PC-9 (cell line): Measurements from ENCODE around the gene TXNDC2. TPM values are rescaled to one million over a fixed set of nuclear protein-coding genes. Genes with fewer than 3 reads are reported as not detected.

Experiments
- BruUV-seq: library from RNA; stranded (reverse); fragments of 400-500 nt; replicated peaks from 2 replicates; lab custom pipeline; 2021; lab: Mats Ljungman, UMichigan
- CTCF ChIA-PET: fragments of 300-600 bp; sonication (Branson Sonifier 250); formaldehyde crosslinking; loops from one replicate; lab custom pipeline; 2022; ENCODE audit warnings: antibody characterized with exemption; lab: Charles Lee
- POLR2A ChIA-PET: fragments of 300-600 bp; sonication (Branson Sonifier 250); formaldehyde crosslinking; loops from one replicate; lab custom pipeline; 2022; ENCODE audit warnings: antibody characterized with exemption; ENCODE audit not compliant: unreplicated experiment; lab: Charles Lee
- DNase-seq, 2 experiments: peaks; one replicate each; pipeline versions ENCODE4 v3.0.0 to v3.0.0-alpha.2; 2015 to 2022; ENCODE audit warnings: mixed read lengths in 1 of 2
- H2AFZ ChIP-seq: fragments of 200-600 bp; sonication (generic); 2 replicates; pipeline ENCODE4 v1.8.1; 2017; ENCODE audit warnings: antibody characterized with exemption
- H3F3A ChIP-seq: fragments of 200-600 bp; sonication (generic); 2 replicates; pipeline ENCODE4 v1.8.1; 2017; ENCODE audit warnings: antibody characterized with exemption, mild to moderate bottlenecking, low read depth; ENCODE audit not compliant: insufficient read depth
- H3K27ac ChIP-seq: fragments of 200-600 bp; sonication (generic); 2 replicates; pipeline ENCODE4 v1.6.1; 2016; ENCODE audit warnings: mixed run types
- H3K27me3 ChIP-seq: fragments of 200-600 bp; sonication (generic); 2 replicates; pipeline ENCODE4 v1.6.1; 2016; ENCODE audit warnings: low read depth, mixed run types; ENCODE audit not compliant: insufficient read depth
- H3K36me3 ChIP-seq: fragments of 200-600 bp; sonication (generic); 2 replicates; pipeline ENCODE4 v1.6.1; 2016; ENCODE audit warnings: low read depth, mixed run types
- H3K4me1 ChIP-seq: fragments of 200-600 bp; sonication (generic); replicated peaks from 2 replicates; pipeline ENCODE4 v1.6.1; 2016; ENCODE audit warnings: mixed run types; ENCODE audit not compliant: insufficient read depth
- H3K4me2 ChIP-seq: fragments of 200-600 bp; sonication (generic); 2 replicates; pipeline ENCODE4 v1.6.1; 2017; ENCODE audit warnings: mixed run types
- H3K4me3 ChIP-seq: fragments of 200-600 bp; sonication (generic); 2 replicates; pipeline ENCODE4 v1.6.1; 2016; ENCODE audit warnings: mixed run types
- H3K79me2 ChIP-seq: fragments of 200-600 bp; sonication (generic); 2 replicates; pipeline ENCODE4 v1.6.1; 2017; ENCODE audit warnings: low read depth, mixed run types
- H3K9me2 ChIP-seq: fragments of 200-600 bp; sonication (generic); 2 replicates; pipeline ENCODE4 v1.8.1; 2017; ENCODE audit warnings: mild to moderate bottlenecking; ENCODE audit not compliant: insufficient read depth
- H3K9me3 ChIP-seq: fragments of 200-600 bp; sonication (generic); 2 replicates; pipeline ENCODE4 v1.8.1; 2016; ENCODE audit warnings: low read depth; ENCODE audit not compliant: insufficient read depth
- H4K20me1 ChIP-seq: fragments of 200-600 bp; sonication (generic); 2 replicates; pipeline ENCODE4 v1.8.1; 2017; ENCODE audit not compliant: insufficient read depth
- CTCF ChIP-seq: fragments of 200-600 bp; sonication (generic); conservative IDR thresholded peaks from 2 replicates; pipeline ENCODE4 v1.6.1; 2017; ENCODE audit warnings: mixed run types, antibody characterized with exemption, mild to moderate bottlenecking, moderate library complexity
- EZH2 ChIP-seq: fragments of 200-600 bp; sonication (generic); IDR thresholded peaks from 2 replicates; pipeline ENCODE4 v1.8.0; 2017; ENCODE audit warnings: antibody characterized with exemption, low read depth
- intact Hi-C: fragments of 100-400 bp; cut with micrococcal nuclease; formaldehyde crosslinking; loops from one replicate; pipeline ENCODE4 v1.10.0; 2022; ENCODE audit not compliant: unreplicated experiment
- total RNA-seq: library from RNA; stranded (reverse); gene quantifications from 2 replicates; pipeline ENCODE4 v1.2.3, GENCODE V29; 2021

Gene TXNDC2
- total RNA-seq, 1 experiment from 2014 or later = 0.11 TPM

DNA sequence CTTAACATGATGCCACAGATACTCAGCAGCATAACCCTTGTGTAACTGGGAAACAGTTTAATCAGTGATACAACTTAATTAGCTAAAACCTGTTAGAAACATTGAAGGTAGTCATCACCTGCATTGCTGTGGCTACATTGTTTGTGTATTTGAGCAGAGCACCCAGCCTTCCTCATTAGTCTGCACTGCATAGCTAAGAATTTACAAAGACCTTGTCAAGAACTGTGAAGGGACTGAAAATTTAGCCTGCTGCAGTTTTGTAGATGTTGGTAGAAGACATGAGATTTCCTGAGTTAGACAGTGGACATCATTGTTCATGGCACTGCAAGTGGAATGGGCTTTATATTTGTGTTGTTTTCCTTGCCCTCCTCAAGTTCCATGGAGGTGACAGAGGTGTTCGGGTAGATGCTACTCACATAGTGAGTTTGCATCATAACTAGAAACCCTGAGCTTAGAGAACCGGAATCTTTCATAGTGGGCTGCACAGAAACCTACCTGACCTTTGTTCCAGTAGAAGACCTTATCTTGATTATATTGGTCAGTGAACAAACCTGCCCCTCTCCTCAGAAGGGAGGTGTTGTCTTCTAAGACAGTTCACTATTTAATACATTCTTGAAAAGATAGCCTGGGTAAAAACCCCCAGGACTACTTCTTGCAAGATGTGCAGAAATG, 40.6 kb downstream of the TXNDC2 start:
- peaks cover 22% of the 10 kb centered on the region for H3F3A ChIP-seq
- POLR2A ChIA-PET = interaction anchor here (0.6 kb wide), 1 partner anchor 1939 kb away, joined by 8 read pairs; no protein-coding TSS in a partner anchor
- peaks cover 5% of the 10 kb centered on the region; the same call in 1 of the 2 replicates for H3K36me3 ChIP-seq
- DNase-seq = no peak
- no TSS peak for BruUV-seq
- H3K4me1 ChIP-seq = peaks cover 35% of the 10 kb centered on the region
- H2AFZ ChIP-seq = no peak overlapping the region
- intact Hi-C loops = no loop called here
- H3K27ac ChIP-seq = peak overlapping the region; percentile 7; the same call in 1 of the 2 replicates
- H3K4me3 ChIP-seq = no peak overlapping the region
- peak overlapping the region; percentile 17 for H3K4me2 ChIP-seq
- no peaks in the 10 kb centered on the region for H3K27me3 ChIP-seq
- H4K20me1 ChIP-seq = peaks cover 92% of the 10 kb centered on the region
- no peaks in the 10 kb centered on the region for H3K9me2 ChIP-seq
- TF ChIP-seq EZH2 (no peak), CTCF (no peak)
- CTCF ChIA-PET = no interaction called here
- H3K9me3 ChIP-seq = no peaks in the 10 kb centered on the region
- peaks cover 100% of the 10 kb centered on the region for H3K79me2 ChIP-seq

- ChIA-PET CTCF (no interaction called here), POLR2A (interaction anchor here (0.7 kb wide), 1 partner anchor 816 kb away, joined by 6 read pairs; no protein-coding TSS in a partner anchor)
- Histone ChIP-seq H3K79me2 (peaks cover 100% of the 10 kb centered on the region), H3K4me2 (peak overlapping the region; percentile 17; the same call in 1 of the 2 replicates), H3K4me3 (no peak overlapping the region), H3F3A (peaks cover 22% of the 10 kb centered on the region), H3K36me3 (peaks cover 5% of the 10 kb centered on the region; the same call in 1 of the 2 replicates), H3K9me2 (no peaks in the 10 kb centered on the region), H3K9me3 (no peaks in the 10 kb centered on the region), H3K27ac (peak overlapping the region; percentile 7; the same call in 1 of the 2 replicates), H3K27me3 (no peaks in the 10 kb centered on the region), H4K20me1 (peaks cover 90% of the 10 kb centered on the region), H2AFZ (no peak overlapping the region), H3K4me1 (peaks cover 35% of the 10 kb centered on the region)
- DNase-seq = no peak
- intact Hi-C loops = no loop called here
- TF ChIP-seq CTCF = no peak
- no peak for TF ChIP-seq EZH2
- no TSS peak for BruUV-seq
These were observed 41.2 kb downstream of the TXNDC2 start for GRCh38 chr18:9926977-9927376.

DNA sequence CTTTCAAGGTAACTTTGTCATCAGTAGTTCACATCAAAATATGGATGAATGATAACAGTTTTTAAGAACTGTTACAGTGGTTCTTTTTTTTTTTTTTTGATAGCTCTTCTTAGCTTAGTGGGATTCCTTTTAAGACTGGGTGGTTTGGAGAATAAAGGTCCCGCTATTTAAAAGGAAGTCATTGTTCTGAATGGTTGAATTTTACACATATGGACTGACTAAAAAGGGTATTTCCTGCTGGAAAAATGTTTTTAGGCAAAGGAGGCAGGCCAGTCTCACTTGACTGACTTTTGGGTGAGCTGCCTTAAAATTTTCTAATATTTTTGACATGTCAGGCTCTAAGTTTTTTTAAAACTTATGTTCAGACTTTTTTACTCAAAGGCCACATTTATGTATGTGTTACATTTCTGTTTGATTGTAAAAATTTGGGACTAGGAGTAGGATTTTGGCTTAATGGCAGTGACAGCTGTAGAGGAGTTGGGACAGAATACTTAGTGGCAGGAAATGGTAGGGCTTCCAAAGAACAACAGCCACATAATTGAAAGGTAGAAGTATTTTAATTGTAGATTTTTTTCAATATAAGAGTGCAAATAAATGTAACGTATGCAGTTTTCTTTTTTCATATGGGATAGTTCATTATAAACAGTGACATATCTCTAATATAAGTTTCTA, 41.8 kb downstream of the TXNDC2 start:
- intact Hi-C loops = no loop called here
- H3K4me2 ChIP-seq = no peak overlapping the region
- no peak for DNase-seq
- TSS peak; percentile 5 for BruUV-seq
- no peaks in the 10 kb centered on the region for H3K9me2 ChIP-seq
- no peak for TF ChIP-seq EZH2
- no peak for TF ChIP-seq CTCF
- ChIA-PET CTCF (no interaction called here), POLR2A (interaction anchor here (0.7 kb wide), 1 partner anchor 817 kb away, joined by 6 read pairs; no protein-coding TSS in a partner anchor)
- H3K36me3 ChIP-seq = peaks cover 5% of the 10 kb centered on the region; the same call in 1 of the 2 replicates
- peak overlapping the region; percentile 7; the same call in 1 of the 2 replicates for H3K27ac ChIP-seq
- peaks cover 35% of the 10 kb centered on the region for H3K4me1 ChIP-seq
- no peaks in the 10 kb centered on the region for H3K27me3 ChIP-seq
- peaks cover 26% of the 10 kb centered on the region for H3F3A ChIP-seq
- H2AFZ ChIP-seq = no peak overlapping the region
- H4K20me1 ChIP-seq = peaks cover 90% of the 10 kb centered on the region
- H3K79me2 ChIP-seq = peaks cover 100% of the 10 kb centered on the region
- H3K4me3 ChIP-seq = no peak overlapping the region
- H3K9me3 ChIP-seq = no peaks in the 10 kb centered on the region
